GM19467 (cell line): ENCODE results near the gene MYLIP.
"Not testable (repeated sequence)": the region's sequence is repeated elsewhere in the genome, so short reads cannot be mapped to it uniquely, and the experiment has no call there.

Experiments
- ATAC-seq: cut with Tn5 transposase; IDR thresholded peaks from one replicate; pipeline ENCODE4 v1.9.1; 2021; ENCODE audit warnings: mild to moderate bottlenecking, moderate library complexity; ENCODE audit not compliant: unreplicated experiment

Gene MYLIP

DNA sequence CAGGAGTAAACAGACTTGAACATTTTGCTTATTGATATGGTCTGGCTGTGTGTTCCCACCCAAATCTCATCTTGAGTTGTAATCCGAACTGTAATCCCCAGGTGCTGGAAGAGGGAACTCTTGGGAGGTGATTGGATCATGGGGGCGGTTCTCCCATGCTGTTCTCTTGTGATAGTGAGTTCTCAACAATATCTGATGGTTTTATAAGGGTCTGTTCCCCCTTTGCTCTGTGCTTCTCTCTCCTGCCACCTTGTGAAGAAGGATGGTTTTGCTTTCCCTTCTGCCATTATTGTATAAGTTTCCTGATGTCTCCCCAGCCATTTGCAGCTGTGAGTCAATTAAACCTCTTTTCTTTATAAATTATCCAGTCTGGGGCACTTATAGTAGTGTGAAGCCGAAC is 40.0 kb downstream of the MYLIP start:
- ATAC-seq, result no peak

DNA sequence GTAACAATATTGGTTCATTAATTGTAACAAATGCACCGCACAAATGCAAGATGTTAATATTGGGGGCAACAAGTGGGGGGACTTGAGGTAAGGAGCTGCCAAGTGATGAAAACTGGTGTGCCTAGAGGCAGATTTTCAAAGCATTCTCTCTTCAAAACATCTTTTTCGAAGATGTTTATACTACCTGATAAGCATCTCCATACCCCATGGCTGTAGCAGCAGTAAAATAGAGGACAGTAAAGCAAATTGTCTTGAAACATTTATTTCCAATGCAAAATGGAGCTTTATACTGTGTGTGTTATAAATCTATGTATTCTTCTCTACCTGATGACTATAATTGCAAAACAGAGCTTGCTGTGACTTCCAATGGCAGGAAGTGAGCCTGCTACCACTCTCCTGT is 42.5 kb downstream of the MYLIP start:
- ATAC-seq, result no peak

DNA sequence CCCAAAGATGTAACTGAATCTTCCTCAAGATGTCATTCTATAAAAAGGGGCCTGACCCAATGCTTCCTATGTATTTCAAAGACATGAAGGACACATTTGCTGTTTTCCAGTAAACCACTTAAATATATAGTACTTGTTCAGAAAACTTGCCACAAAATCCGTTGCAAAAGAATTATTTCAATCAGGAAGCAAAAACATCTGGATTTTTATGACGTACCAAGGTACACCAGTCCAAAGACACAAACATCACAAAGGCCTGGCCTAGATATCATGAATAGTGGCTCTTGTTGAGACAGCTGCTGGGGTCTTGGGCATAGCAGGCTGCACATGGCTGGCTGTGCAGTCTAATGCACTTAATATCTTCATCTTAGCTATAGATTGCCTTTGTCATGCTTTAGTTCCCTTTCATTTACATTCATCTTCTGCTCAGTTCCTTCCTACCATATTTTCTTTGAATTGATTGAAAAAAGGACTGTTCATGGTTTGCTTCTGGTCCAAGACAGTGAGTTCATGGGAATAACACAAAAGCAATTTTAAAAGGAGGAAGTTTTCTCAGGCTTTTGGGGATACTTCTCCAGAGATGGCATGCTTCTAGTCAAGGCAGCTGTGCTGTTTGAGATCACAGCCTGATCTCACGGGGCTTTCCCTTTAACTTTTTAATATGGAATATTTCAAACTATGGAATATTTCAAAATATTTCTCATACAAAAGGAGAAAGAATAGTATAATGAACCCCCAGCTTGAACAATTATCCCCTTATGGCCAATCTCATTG is 44.5 kb downstream of the MYLIP start:
- ATAC-seq, result no peak

DNA sequence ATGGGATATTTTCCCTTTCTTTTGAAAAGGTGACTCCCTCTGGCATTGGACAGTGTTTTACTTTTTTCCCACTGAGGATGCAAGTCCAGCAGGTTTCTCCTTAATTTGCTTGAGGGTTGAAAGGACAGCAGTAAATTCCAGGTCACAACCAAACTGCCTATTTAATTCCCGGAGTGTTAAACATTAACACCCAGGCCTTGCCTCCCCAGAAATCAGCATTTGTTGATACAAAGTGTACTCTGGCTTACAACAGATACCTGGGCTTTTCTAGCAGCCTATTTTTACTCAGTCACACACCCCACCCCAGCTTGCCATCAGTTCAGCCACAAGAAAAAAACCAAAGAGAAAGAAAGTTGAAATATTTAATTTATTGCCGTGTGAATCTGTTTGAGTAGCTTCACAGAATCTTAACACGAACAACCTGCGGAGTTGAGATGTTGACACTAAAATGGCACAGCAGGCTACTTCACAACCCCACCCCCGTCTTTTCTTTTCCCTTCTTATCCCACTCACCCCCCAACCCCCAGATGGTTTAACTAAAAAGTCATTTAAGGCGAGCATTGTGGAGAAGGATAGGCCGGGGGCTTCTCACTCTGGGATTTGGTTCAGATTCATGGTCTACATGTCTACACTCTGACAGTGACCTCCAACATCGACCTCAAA is 45.7 kb downstream of the MYLIP start:
- ATAC-seq, result no peak

DNA sequence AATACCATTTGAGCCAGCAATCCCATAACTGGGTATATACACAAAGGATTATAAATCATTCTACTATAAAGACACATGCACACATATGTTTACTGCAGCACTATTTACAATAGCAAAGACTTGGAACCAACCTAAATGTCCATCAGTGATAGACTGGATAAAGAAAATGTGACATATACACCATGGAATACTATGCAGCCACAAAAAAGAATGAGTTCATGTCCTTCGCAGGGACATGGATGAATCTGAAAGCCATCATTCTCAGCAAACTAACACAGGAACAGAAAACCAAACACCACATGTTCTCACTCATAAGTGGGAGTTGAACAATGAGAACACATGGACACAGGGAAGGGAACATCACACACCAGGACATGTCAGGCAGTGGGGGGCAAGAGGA is 47.7 kb downstream of the MYLIP start:
- not testable (repeated sequence) for ATAC-seq

DNA sequence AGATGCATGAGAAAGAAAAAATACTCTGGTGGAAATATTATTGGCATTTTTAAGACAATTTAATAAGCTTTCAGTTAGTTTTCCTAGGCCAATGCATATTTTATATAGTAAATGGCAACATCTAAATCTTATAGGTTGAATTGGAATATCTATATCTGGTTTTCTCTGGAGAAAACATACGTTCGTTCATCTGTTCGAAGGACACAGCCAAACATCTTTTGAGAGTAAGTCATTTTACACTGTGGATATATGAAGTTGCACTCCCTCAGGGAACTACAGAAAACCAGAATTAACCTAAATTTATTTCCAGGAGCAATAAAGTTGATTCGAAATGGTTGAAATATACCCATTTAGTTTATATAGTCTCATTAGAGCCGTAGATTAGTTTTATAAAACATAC is 49.0 kb downstream of the MYLIP start:
- no peak for ATAC-seq

DNA sequence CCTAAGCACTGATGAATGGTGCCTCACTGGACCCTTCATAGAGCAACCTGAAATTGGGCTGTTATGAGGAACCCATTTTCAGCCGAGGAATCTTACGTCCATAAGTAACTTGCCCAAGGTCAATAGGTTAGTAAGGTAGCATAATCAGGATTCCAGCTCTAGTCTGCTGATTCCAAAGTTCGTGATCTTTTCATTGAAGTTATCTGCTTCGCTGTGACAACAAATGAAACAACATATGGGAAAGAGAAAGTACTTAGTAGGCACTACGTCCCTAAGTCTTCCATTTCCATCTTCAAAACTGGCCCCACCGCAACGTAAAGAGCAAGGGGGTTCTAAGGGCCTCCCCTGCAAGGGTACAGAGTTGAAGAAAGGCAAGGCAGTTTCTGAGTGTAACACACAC is 49.5 kb downstream of the MYLIP start:
- no peak for ATAC-seq

DNA sequence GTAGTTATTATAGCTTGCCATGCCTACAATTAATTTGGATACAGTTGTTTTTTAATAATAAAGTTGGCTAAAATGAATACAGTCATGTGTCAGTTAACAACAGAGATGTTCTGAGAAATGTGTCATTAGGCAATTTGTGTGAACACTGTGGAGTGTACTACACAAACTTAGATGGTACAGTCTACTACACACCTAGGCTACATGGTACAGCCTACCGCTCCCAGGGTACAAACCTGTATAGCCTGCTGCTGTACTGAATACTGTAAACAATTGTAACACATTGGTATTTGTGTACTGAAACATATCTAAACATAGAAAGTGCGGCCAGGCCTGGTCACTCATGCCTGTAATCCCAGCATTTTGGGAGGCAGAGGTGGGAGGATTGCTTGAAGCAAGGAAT is 50.2 kb downstream of the MYLIP start:
- no peak for ATAC-seq

DNA sequence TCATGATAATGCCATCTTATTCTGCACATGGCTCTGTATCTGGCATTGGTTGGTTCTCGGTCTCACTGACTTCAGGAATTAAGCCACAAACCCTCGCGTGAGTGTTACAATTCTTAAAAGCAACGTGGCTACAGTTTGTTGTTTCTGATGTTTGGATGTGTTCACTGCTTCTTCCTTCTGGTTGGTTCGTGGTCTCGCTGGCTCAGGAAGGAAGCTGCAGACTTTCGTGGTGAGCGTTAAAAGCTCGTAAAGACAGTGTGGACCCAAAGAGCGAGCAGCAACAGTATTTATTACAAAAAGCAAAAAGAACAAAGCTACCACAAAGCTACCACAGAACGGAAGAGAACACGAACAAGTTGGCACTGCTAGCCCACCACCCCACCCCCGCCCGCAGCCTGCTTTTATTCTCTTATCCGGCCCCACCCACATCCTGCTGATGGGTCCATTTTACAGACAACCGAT is 51.1 kb downstream of the MYLIP start:
- ATAC-seq, result no peak

DNA sequence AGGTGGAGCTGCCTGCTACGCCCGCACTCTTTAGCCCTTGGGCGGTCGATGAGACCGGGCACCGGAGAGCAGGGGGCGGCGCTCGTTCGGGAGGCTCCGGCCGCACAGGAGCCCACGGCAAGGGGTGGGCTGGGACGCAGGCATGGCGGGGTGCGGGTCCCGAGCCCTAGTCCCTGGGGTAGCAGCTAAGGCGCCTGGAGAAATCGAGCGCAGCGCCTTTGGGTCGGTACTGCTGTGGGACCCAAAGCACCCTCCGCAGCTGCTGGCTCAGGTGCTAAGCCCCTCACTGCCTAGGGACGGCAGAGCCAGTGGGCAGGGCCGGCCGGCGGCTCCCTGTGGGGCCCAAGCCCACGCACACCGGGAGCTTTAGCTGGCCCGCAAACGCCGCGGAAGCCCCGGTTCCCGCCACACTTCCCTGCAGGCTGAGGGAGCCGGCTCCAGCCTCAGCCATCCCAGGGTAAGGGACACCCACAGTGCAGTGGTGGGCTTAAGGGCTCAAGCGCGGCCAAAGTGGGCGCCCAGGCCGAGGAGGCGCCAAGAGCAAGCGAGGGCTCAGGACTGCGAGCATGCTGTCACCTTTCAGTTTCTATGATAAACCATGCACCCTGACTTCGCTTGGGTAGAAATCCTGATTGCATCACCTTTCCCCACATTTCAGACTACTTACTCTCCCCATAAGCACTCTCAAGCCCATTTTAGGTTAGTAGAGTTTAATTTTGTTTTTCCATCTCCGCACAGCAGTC is 52.0 kb downstream of the MYLIP start:
- ATAC-seq, result no peak

DNA sequence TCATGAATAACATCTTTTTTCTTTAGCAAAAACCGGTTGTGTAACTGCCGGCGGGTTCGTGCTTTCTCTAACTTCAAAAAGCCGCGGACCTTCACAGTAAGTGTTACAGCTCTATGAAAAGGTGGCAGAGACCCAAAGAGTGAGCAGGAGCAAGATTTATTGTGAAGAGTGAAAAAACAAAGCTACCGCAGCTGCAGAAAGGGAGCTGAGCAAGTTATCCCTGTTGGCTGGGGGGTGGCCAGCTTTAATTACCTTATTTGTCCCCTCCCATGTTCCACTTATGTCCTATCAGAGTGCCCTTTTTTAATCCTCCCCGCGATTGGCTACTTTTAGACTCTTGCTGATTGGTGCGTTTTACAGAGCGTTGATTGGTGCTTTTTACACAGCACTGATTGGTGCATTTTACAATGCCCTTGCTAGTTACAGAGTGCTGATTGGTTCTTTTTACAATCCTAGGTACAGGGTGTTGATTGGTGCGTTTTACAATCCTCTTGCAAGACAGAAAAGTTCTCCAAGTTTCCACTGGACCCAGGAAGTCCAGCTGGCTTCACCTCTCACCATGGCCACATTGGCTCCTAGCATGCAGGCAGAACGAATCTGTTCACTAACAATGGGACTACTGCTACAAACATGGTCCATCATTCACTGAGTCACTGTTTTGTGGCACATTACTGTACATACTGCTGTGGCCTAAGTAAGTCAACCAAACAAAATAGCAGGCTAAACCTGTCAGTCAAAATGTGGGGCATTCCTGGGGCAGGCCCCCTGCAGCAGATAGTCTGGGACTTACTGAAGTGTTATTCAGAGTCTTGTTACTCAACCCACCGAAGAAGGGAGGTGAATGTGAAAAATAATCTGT is 52.8 kb downstream of the MYLIP start:
- ATAC-seq, result no peak

DNA sequence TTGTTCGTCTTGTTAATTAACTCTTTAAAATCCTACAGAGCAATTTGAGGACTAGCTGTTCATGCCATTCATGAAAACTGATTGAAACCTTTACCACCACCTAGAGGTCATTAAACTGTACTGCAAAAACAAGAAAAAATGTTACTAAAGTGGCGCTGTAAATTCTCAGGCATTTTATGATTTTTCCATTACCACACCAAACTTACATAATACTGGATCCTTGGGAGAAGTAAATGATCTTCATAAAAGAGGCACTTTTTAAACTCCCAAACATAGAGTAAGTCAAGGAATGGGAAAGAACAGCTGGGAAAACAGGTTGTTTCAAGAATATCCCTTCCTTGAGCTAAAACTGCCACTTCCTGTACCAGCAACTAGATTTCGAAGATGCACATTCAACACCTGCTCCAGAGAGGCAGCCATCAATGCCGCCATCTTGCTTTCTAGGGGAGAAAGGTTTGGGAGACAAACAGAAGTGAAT is 54.3 kb downstream of the MYLIP start:
- no peak for ATAC-seq

DNA sequence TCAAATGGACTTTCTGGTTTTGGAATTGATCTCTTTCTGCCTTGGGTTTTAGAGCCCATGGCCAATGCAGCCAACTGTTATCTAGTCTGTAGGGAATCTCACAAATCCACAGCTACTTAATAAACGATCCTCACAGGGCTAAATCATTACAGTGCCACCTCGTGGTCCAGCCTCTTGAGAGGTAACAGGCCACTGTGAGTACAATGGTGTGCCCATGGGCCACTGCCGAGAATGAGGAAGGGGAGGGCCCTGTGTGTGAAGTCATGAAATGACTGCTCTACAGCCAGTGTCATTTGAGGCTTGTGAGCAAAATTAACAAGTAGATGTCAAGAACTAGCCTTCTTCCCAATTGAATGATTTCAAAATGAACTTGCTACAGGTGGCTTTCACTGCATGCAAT is 55.2 kb downstream of the MYLIP start:
- no peak for ATAC-seq

DNA sequence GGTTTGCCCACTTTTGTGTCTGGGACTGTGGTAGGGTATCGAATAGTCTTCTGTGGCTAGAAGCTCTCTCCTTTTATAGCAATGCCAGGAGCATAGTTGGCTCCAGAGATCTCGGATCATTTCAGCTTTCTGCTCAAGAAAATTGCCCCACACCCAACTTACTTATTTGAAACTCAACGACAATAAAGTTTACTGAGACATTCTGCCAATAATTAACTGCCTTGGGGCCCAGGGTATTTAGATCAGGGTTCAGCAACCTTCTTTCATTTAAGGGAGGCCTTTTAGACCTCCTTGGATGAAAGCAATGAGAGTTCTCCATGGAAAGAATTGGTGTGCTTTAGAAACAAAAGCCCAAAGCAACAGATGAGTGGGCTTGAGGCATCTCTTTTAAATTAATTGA is 55.7 kb downstream of the MYLIP start:
- no peak for ATAC-seq

DNA sequence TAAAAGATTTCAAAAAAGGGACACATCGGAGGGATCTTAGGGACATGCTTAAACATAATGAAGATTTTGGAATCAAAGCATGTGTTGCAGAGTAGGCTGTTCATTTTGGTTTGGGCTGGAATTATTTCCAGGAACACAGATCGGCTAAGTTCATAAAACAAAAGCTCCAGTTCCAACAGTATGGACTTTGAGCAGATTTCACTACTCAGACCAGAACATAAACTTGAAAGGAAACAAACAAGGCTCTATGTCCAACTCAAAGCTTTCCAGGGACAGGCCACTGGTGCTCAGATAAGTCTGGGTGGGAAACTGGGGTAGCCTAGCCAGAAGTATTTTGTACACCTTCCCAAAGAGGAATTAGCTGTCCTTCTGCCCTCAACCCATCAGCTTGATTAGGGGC is 58.3 kb downstream of the MYLIP start:
- ATAC-seq, result no peak

DNA sequence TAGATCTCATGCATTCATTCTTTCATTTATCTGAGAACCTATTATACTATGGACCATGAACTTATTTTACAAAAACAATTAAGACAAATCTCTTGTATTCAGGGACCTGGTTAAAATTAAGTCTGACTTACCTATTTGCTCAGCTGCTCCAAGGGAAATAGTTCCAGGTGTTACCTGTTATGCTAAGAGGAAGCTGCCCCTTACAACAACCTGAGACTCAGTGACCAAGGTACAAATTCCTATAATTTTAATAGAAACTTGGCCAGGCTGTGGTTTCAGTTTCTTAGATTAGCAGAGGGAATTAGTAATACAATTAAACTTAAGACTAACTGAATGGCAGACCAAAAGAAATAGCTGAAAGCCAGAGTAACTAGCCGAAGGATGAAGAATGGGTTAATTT is 61.3 kb downstream of the MYLIP start:
- no peak for ATAC-seq

DNA sequence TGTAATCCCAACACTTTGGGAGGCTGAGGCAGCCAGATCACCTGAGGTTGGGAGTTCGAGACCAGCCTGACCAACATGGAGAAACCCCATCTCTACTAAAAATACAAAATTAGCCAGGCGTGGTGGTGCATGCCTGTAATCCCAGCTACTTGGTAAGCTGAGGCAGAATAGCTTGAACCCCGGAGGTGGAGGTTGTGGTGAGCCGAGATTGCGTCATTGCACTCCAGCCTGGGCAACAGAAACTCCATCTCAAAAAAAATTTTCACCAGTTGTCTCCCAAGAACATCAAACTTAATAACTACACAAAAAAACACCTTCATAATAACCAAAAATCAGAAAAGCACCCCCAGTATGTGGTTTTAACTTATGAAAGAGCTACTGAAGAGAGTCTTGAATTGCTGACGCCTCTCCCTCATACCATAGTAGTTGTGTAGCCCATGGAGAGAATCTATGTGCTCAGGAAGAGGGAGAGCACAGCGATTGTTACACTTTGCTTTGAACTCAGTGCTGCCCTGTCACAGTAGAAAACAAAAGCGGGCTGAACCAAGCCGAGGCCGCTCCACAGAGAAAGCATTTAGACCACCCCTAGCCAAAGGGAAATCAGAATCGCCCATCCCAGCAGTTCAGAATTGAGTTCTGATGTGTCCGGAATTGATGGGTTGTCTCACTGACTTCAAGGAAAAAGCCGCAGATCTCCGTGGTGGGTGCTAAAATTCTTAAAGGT is 67.5 kb downstream of the MYLIP start:
- no peak for ATAC-seq

DNA sequence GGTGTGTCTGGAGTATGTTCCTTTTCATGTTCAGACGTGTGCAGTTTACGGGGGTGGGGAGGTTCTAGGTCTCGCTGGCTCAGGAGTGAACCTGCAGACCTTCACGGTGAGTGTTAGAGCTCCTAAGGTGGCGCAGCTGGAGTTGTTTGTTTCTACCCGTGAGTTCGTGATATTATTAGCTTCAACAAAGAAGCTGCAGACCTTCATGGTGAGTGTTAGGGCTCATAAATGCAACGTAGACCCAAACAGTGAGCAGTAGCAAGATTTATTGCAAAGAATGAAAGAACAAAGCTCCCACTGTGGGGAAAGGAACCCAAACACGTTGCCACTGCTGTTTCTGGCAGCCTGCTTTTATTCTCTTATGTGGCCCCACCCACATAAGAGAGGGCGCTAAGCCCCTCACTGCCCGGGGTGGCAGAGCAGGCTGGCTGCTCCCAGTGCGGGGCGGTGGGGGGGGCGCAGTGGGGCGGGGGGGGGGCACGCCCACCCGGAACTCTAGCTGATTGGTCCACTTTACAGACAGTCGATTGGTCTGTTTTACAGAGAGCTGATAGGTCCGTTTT is 68.2 kb downstream of the MYLIP start:
- no peak for ATAC-seq
